Body of pancreas (tissue), 4 donors: ENCODE results near the gene SPDYE18. TPM values are rescaled to one million over a fixed set of nuclear protein-coding genes. Genes with fewer than 3 reads are reported as not detected.
"Not testable (repeated sequence)": the region's sequence is repeated elsewhere in the genome, so short reads cannot be mapped to it uniquely, and the experiment has no call there.

ENCODE experiments used
- ATAC-seq: fragments of 150-250 bp; one replicate; pipeline ENCODE4 v1.9.1; 2016
- DNase-seq, 4 donors: peaks; one replicate each; pipeline ENCODE4 v3.0.0-alpha.2; 2019
- H3K27ac ChIP-seq, 4 donors: fragments of 200-600 bp; sonication (generic); 1 replicate in 3 of 4; 2 replicates in 1 of 4; pipeline versions ENCODE4 v1.5.1 to v1.6.1; 2016 to 2019; ENCODE audit warnings: mild to moderate bottlenecking in 1 of 4, mixed read lengths in 1 of 4, moderate library complexity in 1 of 4
- H3K27me3 ChIP-seq, 2 donors: fragments of 200-600 bp; sonication (generic); one replicate each; pipeline ENCODE4 v1.6.0; 2016; ENCODE audit warnings: mild to moderate bottlenecking in 1 of 2
- H3K36me3 ChIP-seq, 2 donors: fragments of 200-600 bp; sonication (generic); replicated peaks in 1 of 2; 2 replicates each; pipeline ENCODE4 v1.5.1; 2016; ENCODE audit warnings: low read depth in 2 of 2; ENCODE audit not compliant: insufficient read depth in 1 of 2
- H3K4me1 ChIP-seq: fragments of 200-600 bp; sonication (generic); one replicate; pipeline ENCODE4 v1.6.0; 2016
- H3K4me3 ChIP-seq, 2 donors: fragments of 200-600 bp; sonication (generic); 1 replicate in 1 of 2; 2 replicates in 1 of 2; pipeline ENCODE4 v1.5.1; 2016 to 2019
- H3K9me3 ChIP-seq, 3 donors: fragments of 200-600 bp; sonication (generic); 1 replicate in 2 of 3; 2 replicates in 1 of 3; pipeline ENCODE4 v1.5.1; 2016
- WGBS, 2 donors: methylation state at CpG; one replicate each; pipeline ENCODE4 v1.1.5; 2017; 5-methylcytosine and 5-hydroxymethylcytosine counted together
- intact Hi-C: fragments of 100-400 bp; cut with DNase I; formaldehyde crosslinking; loops from one replicate; pipeline ENCODE4 v1.15.1; 2023
- total RNA-seq, 2 donors: library from RNA; depleted of rRNA; stranded (reverse); fragments of >200 nt; gene quantifications; one replicate each; pipeline ENCODE4 v1.1.0, GENCODE V29; 2016

The SPDYE18 gene
- total RNA-seq, 2 donors from 2014 or later, result 6.6 TPM; not detected in 1

GRCh38 chr7:77077060-77077459 is 14.7 kb upstream of the SPDYE18 start:
- H3K9me3 ChIP-seq, H3K36me3 ChIP-seq, intact Hi-C loops, DNase-seq, ATAC-seq, H3K4me3 ChIP-seq, H3K27me3 ChIP-seq, H3K4me1 ChIP-seq, H3K27ac ChIP-seq: not testable (repeated sequence)
- 97% methylated on average over 4 of the region's 5 CpGs; no CpG with 5 or more reads in 1 of the 2 donors for WGBS, 2 donors

GRCh38 chr7:77074786-77075396 is 12.5 kb upstream of the SPDYE18 start:
- DNase-seq, intact Hi-C loops, H3K36me3 ChIP-seq, H3K4me1 ChIP-seq, H3K9me3 ChIP-seq, H3K27me3 ChIP-seq, H3K27ac ChIP-seq, ATAC-seq, H3K4me3 ChIP-seq: not testable (repeated sequence)
- WGBS, 2 donors, result 83% methylated on average over 1 of the region's 6 CpGs; no CpG with 5 or more reads in 1 of the 2 donors

GRCh38 chr7:77071108-77071507 is 8.8 kb upstream of the SPDYE18 start:
- ATAC-seq, H3K4me1 ChIP-seq, intact Hi-C loops, H3K4me3 ChIP-seq, DNase-seq, H3K27ac ChIP-seq, H3K36me3 ChIP-seq, H3K9me3 ChIP-seq, H3K27me3 ChIP-seq: not testable (repeated sequence)
- 95% methylated on average over 5 of the region's 6 CpGs for WGBS, 2 donors

- WGBS, 2 donors, result 81 to 94% methylated on average over 7 of the region's 7 CpGs
- H3K4me1 ChIP-seq, H3K27me3 ChIP-seq, H3K4me3 ChIP-seq, H3K36me3 ChIP-seq, ATAC-seq, intact Hi-C loops, H3K27ac ChIP-seq, H3K9me3 ChIP-seq, DNase-seq: not testable (repeated sequence)
Observed at GRCh38 chr7:77065869-77066268, 3.5 kb upstream of the SPDYE18 start.

- DNase-seq, H3K9me3 ChIP-seq, H3K27me3 ChIP-seq, intact Hi-C loops, H3K4me3 ChIP-seq, ATAC-seq, H3K4me1 ChIP-seq, H3K27ac ChIP-seq, H3K36me3 ChIP-seq: not testable (repeated sequence)
- WGBS, 2 donors, result 92 to 98% methylated on average over 3 to 4 of the region's 4 CpGs
Observed at GRCh38 chr7:77063732-77064131, 1.4 kb upstream of the SPDYE18 start.

- H3K4me1 ChIP-seq, ATAC-seq, H3K27ac ChIP-seq, intact Hi-C loops, H3K9me3 ChIP-seq, H3K27me3 ChIP-seq, H3K4me3 ChIP-seq, H3K36me3 ChIP-seq, DNase-seq: not testable (repeated sequence)
- 95% methylated on average over 8 of the region's 8 CpGs; no CpG with 5 or more reads in 1 of the 2 donors for WGBS, 2 donors
Observed at GRCh38 chr7:77032261-77032660, 30.1 kb downstream of the SPDYE18 start, which contains the start of gene SPDYE17. Gene SPDYE17 (minus strand): TSS chr7:77032361. CDS start chr7:77030570, 1,791 bp downstream.

- H3K9me3 ChIP-seq, intact Hi-C loops, H3K4me3 ChIP-seq, H3K4me1 ChIP-seq, H3K27ac ChIP-seq, H3K36me3 ChIP-seq, DNase-seq, ATAC-seq, H3K27me3 ChIP-seq: not testable (repeated sequence)
- WGBS, 2 donors, result 91% methylated on average over 5 of the region's 10 CpGs; no CpG with 5 or more reads in 1 of the 2 donors
Observed at GRCh38 chr7:77026349-77026748, 36.0 kb downstream of the SPDYE18 start.

GRCh38 chr7:77010074-77010680 is 52.2 kb downstream of the SPDYE18 start:
- H3K27me3 ChIP-seq, H3K4me3 ChIP-seq, H3K4me1 ChIP-seq, DNase-seq, intact Hi-C loops, H3K27ac ChIP-seq, H3K36me3 ChIP-seq, H3K9me3 ChIP-seq: not testable (repeated sequence)
- WGBS, 2 donors, result 58 to 90% methylated on average over 6 to 8 of the region's 16 CpGs
- ATAC-seq, result peak; percentile 74

GRCh38 chr7:77008000-77008399 is 54.4 kb downstream of the SPDYE18 start:
- H3K4me3 ChIP-seq, H3K27ac ChIP-seq, H3K9me3 ChIP-seq, H3K36me3 ChIP-seq, H3K4me1 ChIP-seq, intact Hi-C loops, H3K27me3 ChIP-seq: not testable (repeated sequence)
- WGBS, 2 donors, result 67 to 73% methylated on average over 2 to 10 of the region's 10 CpGs
- DNase-seq, result peak; percentile 59 to 75 (median 70)
- peak; percentile 70 for ATAC-seq

- H3K27me3 ChIP-seq, H3K27ac ChIP-seq, H3K4me1 ChIP-seq, H3K4me3 ChIP-seq, H3K36me3 ChIP-seq, H3K9me3 ChIP-seq, intact Hi-C loops, DNase-seq: not testable (repeated sequence)
- 90% methylated on average over 9 of the region's 22 CpGs; no CpG with 5 or more reads in 1 of the 2 donors for WGBS, 2 donors
- ATAC-seq, result peak; percentile 63
Observed at GRCh38 chr7:77006127-77007110, 55.9 kb downstream of the SPDYE18 start.

GRCh38 chr7:77005461-77006057 is 56.8 kb downstream of the SPDYE18 start:
- WGBS, 2 donors, result 88% methylated on average over 4 of the region's 27 CpGs; no CpG with 5 or more reads in 1 of the 2 donors
- H3K27ac ChIP-seq, H3K27me3 ChIP-seq, ATAC-seq, H3K4me3 ChIP-seq, DNase-seq, H3K36me3 ChIP-seq, H3K9me3 ChIP-seq, H3K4me1 ChIP-seq, intact Hi-C loops: not testable (repeated sequence)
